Endothelial cell of umbilical vein (primary cell): ENCODE data around the gene CHRNB1. TPM values are rescaled to one million over a fixed set of nuclear protein-coding genes. Genes with fewer than 3 reads are reported as not detected.

Experiments used
- BruUV-seq: library from RNA; stranded (reverse); fragments of 400-500 nt; replicated peaks from 2 replicates; lab custom pipeline; 2021; lab: Mats Ljungman, UMichigan
- CTCF ChIA-PET: fragments of 300-600, 350-600 bp; sonication (Branson Sonifier 250); formaldehyde crosslinking; loops from one replicate; lab custom pipeline; 2021; ENCODE audit warnings: antibody characterized with exemption, inconsistent platforms; lab: Charles Lee
- POLR2A ChIA-PET: fragments of 300-600, 350-600 bp; sonication (Branson Sonifier 250); formaldehyde crosslinking; loops from one replicate; lab custom pipeline; 2021; ENCODE audit warnings: antibody characterized with exemption, inconsistent platforms; lab: Charles Lee
- DNase-seq: peaks from one replicate; pipeline ENCODE4 v3.0.0-alpha.2; 2011; ENCODE audit warnings: low read depth, low spot score
- FAIRE-seq: peaks from 2 replicates; lab custom pipeline; 2011; peaks lifted over from hg19 to GRCh38; lab: Jason Lieb, UNC
- H2AFZ ChIP-seq: 2 replicates; pipeline ENCODE4 v1.6.0; 2012; ENCODE audit warnings: low read depth, low read length, control low read depth, inconsistent platforms
- H3K27ac ChIP-seq: 2 replicates; pipeline ENCODE4 v1.5.1; 2011; ENCODE audit warnings: low read depth, mild to moderate bottlenecking, control low read depth, low read length, moderate library complexity; ENCODE audit not compliant: insufficient read depth
- H3K27me3 ChIP-seq, 2 experiments: 2 replicates each; pipeline versions ENCODE4 v1.6.0 to v1.6.1; 2011; ENCODE audit warnings: low read length in 2 of 2, mixed read lengths in 1 of 2; ENCODE audit not compliant: control insufficient read depth in 2 of 2, insufficient read depth in 2 of 2
- H3K36me3 ChIP-seq, 2 experiments: 2 replicates in 1 of 2; 3 replicates in 1 of 2; pipeline ENCODE4 v1.5.1; 2011; ENCODE audit warnings: low read length in 2 of 2, mild to moderate bottlenecking in 1 of 2, moderate library complexity in 1 of 2; ENCODE audit not compliant: control insufficient read depth in 2 of 2, insufficient read depth in 2 of 2; ENCODE audit errors: extremely low read depth in 1 of 2
- H3K4me1 ChIP-seq: 3 replicates; pipeline ENCODE4 v1.5.1; 2011; ENCODE audit warnings: mild to moderate bottlenecking, low read length; ENCODE audit not compliant: control insufficient read depth, insufficient read depth; ENCODE audit errors: extremely low read depth
- H3K4me2 ChIP-seq: 2 replicates; pipeline ENCODE4 v1.6.1; 2011; ENCODE audit warnings: low read length, control low read depth, mixed read lengths; ENCODE audit not compliant: insufficient read depth
- H3K4me3 ChIP-seq, 3 experiments: fragments of 200-600 bp in 1 of 3; sonication (generic), shearing (Covaris generic) in 1 of 3; replicated peaks in 1 of 3; 2 replicates each; pipeline ENCODE4 v1.5.1; 2011 to 2016; ENCODE audit warnings: control low read depth in 3 of 3, low read length in 3 of 3, mild to moderate bottlenecking in 2 of 3, inconsistent platforms in 1 of 3, low read depth in 1 of 3, moderate library complexity in 1 of 3; ENCODE audit not compliant: insufficient read depth in 1 of 3
- H3K79me2 ChIP-seq: 2 replicates; pipeline ENCODE4 v1.6.0; 2012; ENCODE audit warnings: low read length, inconsistent platforms; ENCODE audit not compliant: control insufficient read depth, insufficient read depth
- H3K9ac ChIP-seq: replicated peaks from 2 replicates; pipeline ENCODE3; 2011; ENCODE audit warnings: low read length, control low read depth; ENCODE audit not compliant: insufficient read depth; ENCODE audit errors: extremely low read depth
- H3K9me1 ChIP-seq: replicated peaks from 3 replicates; pipeline ENCODE4 v1.6.0; 2011; ENCODE audit warnings: mild to moderate bottlenecking, low read length; ENCODE audit not compliant: control insufficient read depth, insufficient read depth; ENCODE audit errors: extremely low read depth
- H3K9me3 ChIP-seq: replicated peaks from 2 replicates; pipeline ENCODE4 v1.5.1; 2012; ENCODE audit warnings: low read length, inconsistent platforms; ENCODE audit not compliant: control insufficient read depth, insufficient read depth
- H4K20me1 ChIP-seq: replicated peaks from 2 replicates; pipeline ENCODE3; 2011; ENCODE audit warnings: mild to moderate bottlenecking, low read length; ENCODE audit not compliant: control insufficient read depth, insufficient read depth; ENCODE audit errors: extremely low read depth
- EZH2 ChIP-seq: IDR thresholded peaks from 2 replicates; pipeline ENCODE4 v1.6.1; 2012; ENCODE audit warnings: borderline replicate concordance, low read depth, mild to moderate bottlenecking, moderate library complexity, low read length, inconsistent platforms; ENCODE audit not compliant: severe bottlenecking
- JUN ChIP-seq: IDR thresholded peaks from 2 replicates; pipeline ENCODE4 v1.6.1; 2011; ENCODE audit warnings: borderline replicate concordance, low read depth; ENCODE audit not compliant: insufficient read length, insufficient read depth
- MYC ChIP-seq: IDR thresholded peaks from one replicate; pipeline ENCODE4 v1.6.1; 2011; ENCODE audit warnings: mild to moderate bottlenecking, low read depth, low read length
- POLR2A ChIP-seq: IDR thresholded peaks from 2 replicates; pipeline ENCODE4 v1.6.1; 2012; ENCODE audit warnings: low read depth, mild to moderate bottlenecking, control low read depth, low read length
- POLR2AphosphoS5 ChIP-seq: IDR thresholded peaks from 2 replicates; pipeline ENCODE4 v1.6.1; 2012; ENCODE audit warnings: low read depth, mild to moderate bottlenecking, control low read depth, low read length, moderate library complexity; ENCODE audit not compliant: insufficient read depth
- dilution Hi-C: fragments of 300-500 bp; cut with MboI; formaldehyde crosslinking; loops from one replicate; pipeline ENCODE4 v1.15.0; 2019; ENCODE audit warnings: low sequenced_read_pairs; ENCODE audit not compliant: extremely low pct_ligation_motif_present
- intact Hi-C: fragments of 100-400 bp; cut with micrococcal nuclease; formaldehyde crosslinking; loops from one replicate; pipeline ENCODE4 v1.10.0; 2022
- polyA plus RNA-seq, 4 experiments: library from polyadenylated mRNA; depleted of rRNA in 3 of 4; stranded (reverse) in 3 of 4; unstranded in 1 of 4; fragments of >200 nt; gene quantifications; 2 replicates each; pipeline versions ENCODE4 v1.2.1 to v1.2.3, GENCODE V29; 2011 to 2012; ENCODE audit warnings: missing spikeins in 1 of 4
- total RNA-seq: library from RNA; stranded (reverse); gene quantifications from 2 replicates; pipeline ENCODE4 v1.2.3, GENCODE V29; 2021
- TF ChIP-seq, protein P1 (sequence below): IDR thresholded peaks from 2 replicates; pipeline ENCODE4 v1.6.1; 2011; ENCODE audit not compliant: insufficient read depth, insufficient read length
- TF ChIP-seq, protein P2 (sequence below), 2 donors: IDR thresholded peaks; 1 replicate in 1 of 2; 2 replicates in 1 of 2; pipeline ENCODE4 v1.5.1; 2011; ENCODE audit warnings: low read length in 2 of 2, mild to moderate bottlenecking in 2 of 2, moderate library complexity in 2 of 2, control low read depth in 1 of 2, inconsistent platforms in 1 of 2, low read depth in 1 of 2; ENCODE audit not compliant: insufficient read depth in 1 of 2; ENCODE audit errors: extremely low read depth in 1 of 2

Gene CHRNB1
- total and polyA plus RNA-seq, 2 donors (not counting 3 experiments of a cell fraction or from before 2014, with no cell fraction given) = 5.6 to 9.3 TPM

DNA sequence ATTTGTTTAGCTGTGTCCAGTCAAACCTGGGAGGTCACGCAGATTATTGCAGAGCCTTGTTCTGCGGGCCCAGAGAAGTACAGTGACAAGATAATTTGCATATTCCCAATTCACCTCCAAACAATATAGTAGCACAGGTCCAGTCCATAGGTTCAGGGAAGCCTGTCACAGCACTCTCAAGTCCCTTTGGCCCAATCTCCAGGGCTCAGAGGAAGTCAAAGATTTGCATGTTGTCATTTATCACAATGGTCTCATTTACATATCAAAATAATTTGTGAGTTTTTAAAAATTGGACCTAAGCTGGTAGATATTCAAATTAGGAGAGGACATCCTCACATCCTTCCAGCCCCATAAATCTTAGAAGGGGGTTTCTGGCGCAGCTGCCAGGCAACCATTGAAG is 22.6 kb downstream of the CHRNB1 start:
- Histone ChIP-seq H3K9me1 (no peaks in the 10 kb centered on the region), H3K79me2 (peaks cover 20% of the 10 kb centered on the region), H3K27me3 (no peaks in the 10 kb centered on the region), H3K4me1 (no peaks in the 10 kb centered on the region), H3K36me3 (peaks cover 0 to 15% of the 10 kb centered on the region in 2 experiments), H4K20me1 (no peaks in the 10 kb centered on the region), H3K27ac (no peak overlapping the region), H3K4me2 (no peak overlapping the region), H3K9me3 (no peaks in the 10 kb centered on the region), H2AFZ (no peak overlapping the region), H3K9ac (no peak overlapping the region), H3K4me3 (no peak overlapping the region)
- BruUV-seq = no TSS peak
- TF ChIP-seq JUN (no peak), EZH2 (no peak), MYC (no peak), POLR2AphosphoS5 (no peak), POLR2A (no peak)
- TF ChIP-seq, protein P1, sequence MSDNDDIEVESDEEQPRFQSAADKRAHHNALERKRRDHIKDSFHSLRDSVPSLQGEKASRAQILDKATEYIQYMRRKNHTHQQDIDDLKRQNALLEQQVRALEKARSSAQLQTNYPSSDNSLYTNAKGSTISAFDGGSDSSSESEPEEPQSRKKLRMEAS = no peak
- TF ChIP-seq, protein P2, sequence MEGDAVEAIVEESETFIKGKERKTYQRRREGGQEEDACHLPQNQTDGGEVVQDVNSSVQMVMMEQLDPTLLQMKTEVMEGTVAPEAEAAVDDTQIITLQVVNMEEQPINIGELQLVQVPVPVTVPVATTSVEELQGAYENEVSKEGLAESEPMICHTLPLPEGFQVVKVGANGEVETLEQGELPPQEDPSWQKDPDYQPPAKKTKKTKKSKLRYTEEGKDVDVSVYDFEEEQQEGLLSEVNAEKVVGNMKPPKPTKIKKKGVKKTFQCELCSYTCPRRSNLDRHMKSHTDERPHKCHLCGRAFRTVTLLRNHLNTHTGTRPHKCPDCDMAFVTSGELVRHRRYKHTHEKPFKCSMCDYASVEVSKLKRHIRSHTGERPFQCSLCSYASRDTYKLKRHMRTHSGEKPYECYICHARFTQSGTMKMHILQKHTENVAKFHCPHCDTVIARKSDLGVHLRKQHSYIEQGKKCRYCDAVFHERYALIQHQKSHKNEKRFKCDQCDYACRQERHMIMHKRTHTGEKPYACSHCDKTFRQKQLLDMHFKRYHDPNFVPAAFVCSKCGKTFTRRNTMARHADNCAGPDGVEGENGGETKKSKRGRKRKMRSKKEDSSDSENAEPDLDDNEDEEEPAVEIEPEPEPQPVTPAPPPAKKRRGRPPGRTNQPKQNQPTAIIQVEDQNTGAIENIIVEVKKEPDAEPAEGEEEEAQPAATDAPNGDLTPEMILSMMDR (IDR thresholded peaks at IDR 0.05; ENCODE audit: extremely low read depth in 1 of 2, insufficient read depth in 1 of 2, low read depth in 1 of 2, low read length in 2 of 2) = no peak
- DNase-seq = no peak
- POLR2A ChIA-PET = interaction anchor here (1.1 kb wide), 1 partner anchor 17 kb away, joined by 4 read pairs; the partner anchor contains the start of gene POLR2A
- FAIRE-seq = no peak
- dilution Hi-C loops = no loop called here
- CTCF ChIA-PET = interaction anchor here (1.1 to 3.3 kb wide), 3 partner anchors 12 to 93 kb away, joined by 4 to 11 read pairs (median 8); partner anchors contain the start of gene ZBTB4
- intact Hi-C loops = no loop called here
